HG03571 (cell line): Measurements from ENCODE around the gene ACTR6.
"Not testable (repeated sequence)": the region's sequence is repeated elsewhere in the genome, so short reads cannot be mapped to it uniquely, and the experiment has no call there.

Experiments used
- ATAC-seq: cut with Tn5 transposase; IDR thresholded peaks from one replicate; pipeline ENCODE4 v1.9.1; 2021; ENCODE audit not compliant: unreplicated experiment

Gene ACTR6

GRCh38 chr12:100184549-100185145, 16.0 kb upstream of the ACTR6 start:
- ATAC-seq, result no peak

- peak; percentile 79 for ATAC-seq
Measured at GRCh38 chr12:100185361-100185894, 15.2 kb upstream of the ACTR6 start.

- ATAC-seq, result no peak
Measured at GRCh38 chr12:100186071-100186470, 14.5 kb upstream of the ACTR6 start.

DNA sequence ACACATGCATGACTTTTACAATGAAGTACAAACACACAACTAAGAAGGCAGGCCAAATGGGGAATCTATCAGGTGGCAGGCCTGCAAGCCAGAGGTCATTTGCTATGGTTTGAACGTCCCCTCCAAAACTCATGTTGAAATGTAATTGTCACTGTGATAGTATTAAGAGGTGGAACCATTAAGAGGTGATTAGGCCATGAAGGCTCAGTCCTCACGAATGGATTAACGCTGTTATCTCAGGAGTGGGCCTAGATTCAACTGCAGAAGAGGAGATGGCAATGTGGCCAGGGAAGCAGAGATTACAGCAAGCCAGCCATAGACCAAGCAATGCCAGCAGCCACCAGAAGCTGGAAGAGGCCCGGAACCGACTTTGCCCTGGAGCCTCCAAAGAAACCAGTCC, 13.5 kb upstream of the ACTR6 start:
- no peak for ATAC-seq

DNA sequence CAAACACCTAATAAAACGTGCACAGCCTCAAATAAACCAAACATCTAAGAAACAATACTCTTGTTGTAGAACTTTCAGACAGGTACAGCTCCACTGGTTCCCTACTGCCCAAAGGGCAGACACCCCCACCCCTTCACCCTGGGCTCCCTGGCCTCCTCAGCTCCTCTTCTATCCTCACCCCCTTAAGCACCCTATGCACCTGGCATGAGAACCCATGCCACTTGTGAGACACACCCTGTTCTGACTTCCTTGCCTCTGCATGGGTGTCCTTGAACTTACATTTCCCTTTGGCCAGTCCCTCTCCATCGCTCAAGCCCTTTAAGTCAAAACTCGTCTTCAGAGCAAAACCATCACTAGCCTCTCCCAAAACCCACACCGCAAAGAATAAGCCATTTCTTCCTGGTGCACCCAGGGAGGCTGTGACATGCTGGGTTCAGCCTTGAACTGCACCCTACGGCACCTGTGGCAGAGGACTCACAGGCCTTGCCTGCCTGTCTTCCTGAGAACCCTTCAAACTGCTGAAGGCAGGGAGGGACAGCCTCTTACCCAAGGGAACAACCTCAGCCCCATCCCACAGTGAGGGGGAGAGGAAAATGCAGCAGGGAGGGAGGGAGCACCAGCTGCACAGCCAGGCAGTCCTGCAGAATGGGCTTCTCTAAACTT, 12.6 kb upstream of the ACTR6 start:
- no peak for ATAC-seq

GRCh38 chr12:100188888-100189635, 11.6 kb upstream of the ACTR6 start:
- ATAC-seq, result not testable (repeated sequence)

DNA sequence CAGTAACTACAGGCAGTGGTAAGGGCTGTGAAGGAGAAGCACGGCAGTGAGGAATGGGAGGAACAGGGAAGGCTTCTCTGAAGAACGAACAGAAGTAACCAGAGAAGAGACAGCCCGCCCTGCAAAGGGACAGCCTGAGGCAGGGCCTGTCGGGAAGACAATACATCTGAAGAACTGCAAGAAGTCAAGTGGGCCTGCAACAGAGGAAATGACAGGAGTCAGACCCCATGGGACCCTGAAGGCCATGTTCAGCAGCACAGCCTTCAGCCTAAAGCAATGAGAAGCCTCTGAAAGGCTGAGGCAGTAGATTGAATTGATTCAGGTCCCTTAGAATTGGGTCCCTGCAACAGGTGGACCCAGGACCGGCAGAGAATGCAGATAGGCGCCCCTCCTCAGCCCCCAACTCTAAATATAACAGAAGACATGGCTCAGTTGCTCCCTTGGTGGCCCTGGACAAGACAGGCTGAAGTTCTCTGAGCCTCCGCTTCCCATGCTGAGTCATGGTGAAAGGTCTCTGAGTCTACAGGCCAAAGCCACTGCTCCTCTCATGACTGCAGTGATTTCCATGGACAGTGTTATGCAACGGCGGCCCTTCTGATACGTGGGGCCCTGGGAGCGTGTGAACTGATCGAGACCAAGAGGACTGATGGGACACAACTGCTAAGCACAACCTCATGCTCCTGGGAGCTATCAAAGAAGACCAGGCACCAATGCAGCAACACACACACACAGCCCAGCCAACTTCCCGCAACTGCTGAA, 10.8 kb upstream of the ACTR6 start:
- no peak for ATAC-seq

GRCh38 chr12:100193085-100193484, 7.5 kb upstream of the ACTR6 start:
- no peak for ATAC-seq

GRCh38 chr12:100197486-100197885, 3.1 kb upstream of the ACTR6 start:
- no peak for ATAC-seq

- ATAC-seq, result no peak
Measured at GRCh38 chr12:100199023-100199346, 1.6 kb upstream of the ACTR6 start.

GRCh38 chr12:100199347-100200149, 1.1 kb upstream of the ACTR6 start:
- peak; percentile 73 for ATAC-seq

- no peak for ATAC-seq
Measured at GRCh38 chr12:100201604-100202423, 1.2 kb downstream of the ACTR6 start.

GRCh38 chr12:100207311-100207710, 6.7 kb downstream of the ACTR6 start:
- ATAC-seq, result no peak

- ATAC-seq, result no peak
Measured at GRCh38 chr12:100208834-100209233, 8.2 kb downstream of the ACTR6 start.

GRCh38 chr12:100211698-100212097, 11.1 kb downstream of the ACTR6 start:
- ATAC-seq, result no peak

DNA sequence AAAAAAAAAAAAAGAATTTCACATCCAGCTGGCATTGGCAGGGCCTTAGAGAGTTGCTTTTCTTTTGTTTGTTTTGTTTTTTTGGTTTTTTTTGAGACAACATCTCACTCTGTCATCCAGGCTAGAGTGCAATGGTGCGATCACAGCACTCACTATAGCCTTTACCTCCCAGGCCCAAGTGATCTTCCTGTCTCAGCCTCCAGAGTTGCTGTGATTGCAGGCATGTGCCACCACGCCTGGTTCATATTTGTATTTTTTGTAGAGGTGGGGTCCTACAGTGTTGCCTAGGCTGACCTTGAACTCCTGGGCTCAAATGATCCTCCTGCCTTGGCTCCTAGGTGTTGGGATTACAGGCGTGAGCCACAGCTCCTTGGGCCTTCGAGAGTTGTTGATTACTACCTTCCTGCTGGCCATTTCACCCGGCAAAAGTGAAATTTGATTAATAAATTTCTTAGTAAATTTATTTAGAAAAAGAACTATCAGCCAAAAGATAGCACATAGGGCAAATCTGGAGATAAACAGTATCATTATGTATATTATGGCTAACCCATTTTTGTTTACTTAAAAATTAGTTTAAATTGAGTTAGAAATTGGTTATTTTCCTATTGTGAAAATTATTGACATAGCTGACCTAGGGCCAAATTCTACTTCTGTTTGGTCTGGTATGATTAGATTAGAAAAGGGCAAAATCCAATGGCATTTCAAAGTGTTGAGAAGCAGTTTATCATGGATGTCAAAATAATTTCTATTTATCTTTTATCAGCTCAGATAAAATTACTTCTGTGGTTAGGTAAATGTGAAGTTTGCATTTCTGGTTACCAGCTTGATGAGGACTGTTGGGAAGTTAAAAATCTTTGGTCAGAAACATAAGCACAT, 12.6 kb downstream of the ACTR6 start:
- ATAC-seq, result no peak

GRCh38 chr12:100214518-100214917, 13.9 kb downstream of the ACTR6 start:
- ATAC-seq, result no peak

DNA sequence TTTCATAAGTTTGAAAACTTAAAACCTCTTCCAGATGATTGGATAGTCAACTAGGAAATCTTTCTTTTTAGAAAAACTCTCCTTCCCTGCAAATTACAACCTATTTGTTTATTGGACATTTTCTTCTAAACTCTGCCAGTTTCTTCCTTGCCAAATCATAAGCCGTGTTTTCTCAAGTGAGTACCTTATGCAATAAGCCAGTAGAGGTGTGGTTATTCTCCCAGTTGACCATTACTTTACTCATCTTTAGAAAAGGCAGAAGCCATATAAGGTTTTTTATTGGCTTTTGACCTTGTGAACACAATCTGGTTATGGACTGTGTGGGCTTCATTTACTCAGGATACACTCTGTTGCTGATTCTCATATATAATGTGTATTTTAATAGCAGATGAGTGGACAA, 14.6 kb downstream of the ACTR6 start:
- no peak for ATAC-seq

- no peak for ATAC-seq
Measured at GRCh38 chr12:100216337-100216736, 15.7 kb downstream of the ACTR6 start.
